Measurements from ENCODE around the gene ETDB.
"Not testable (repeated sequence)": the region's sequence is repeated elsewhere in the genome, so short reads cannot be mapped to it uniquely, and the experiment has no call there.

The ETDB gene

DNA sequence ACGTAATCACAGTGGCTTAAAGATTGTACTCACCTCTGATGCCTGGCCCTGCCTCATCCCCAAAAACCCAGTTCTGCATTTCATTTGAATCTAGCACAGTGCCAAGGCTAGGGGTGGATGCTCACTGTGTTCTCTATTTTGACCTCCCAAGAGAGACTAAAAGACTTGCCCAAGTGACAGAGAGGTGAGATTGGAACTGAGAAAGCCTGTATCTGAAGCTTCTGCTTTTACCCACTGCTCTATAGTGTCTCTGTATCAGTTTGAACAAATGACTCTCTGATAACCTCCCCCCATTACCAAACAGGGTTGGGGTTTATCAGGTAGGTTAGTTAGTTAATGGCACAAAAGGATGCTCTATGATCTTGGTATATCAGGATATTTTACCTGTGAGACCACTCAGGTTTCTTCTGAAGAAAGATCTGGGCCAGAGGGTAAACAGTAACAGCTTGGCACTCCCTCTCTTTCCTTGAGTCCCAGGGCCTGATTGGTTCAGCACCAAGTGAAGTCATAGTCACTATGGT, at the start of gene ETDB:
Gene ETDB, minus strand, starts transcription at position 471 of the 521 bp plus-strand sequence. CDS start 1,265 bp downstream, outside the sequence.
- not testable (repeated sequence) for DNase-seq (ENCODE audit: low read depth in 2 of 2); H3K4me3 ChIP-seq (replicated peaks in 1 of 2; ENCODE audit: low read depth in 2 of 2, low read length in 2 of 2)

DNA sequence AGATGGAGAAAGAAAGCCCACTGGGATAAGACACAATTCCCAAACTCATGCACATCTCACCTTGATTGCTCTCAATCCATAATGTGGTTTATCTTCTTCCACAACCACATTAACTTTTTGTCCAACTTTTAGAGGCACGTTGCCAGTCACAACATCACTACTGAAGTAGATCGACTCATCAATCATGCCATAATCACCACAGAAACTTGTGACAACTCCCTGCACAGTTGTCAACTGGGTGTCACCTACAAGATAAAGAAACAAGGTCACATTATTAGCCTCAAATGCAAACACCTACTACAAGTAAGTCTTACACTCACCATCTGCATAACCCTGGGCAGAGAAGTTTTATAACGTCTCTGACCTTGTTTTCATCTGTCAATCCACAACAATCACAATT, 49.2 kb upstream of the ETDB start:
- H3K4me3 ChIP-seq (replicated peaks in 1 of 2; ENCODE audit: low read depth in 2 of 2, low read length in 2 of 2); DNase-seq (ENCODE audit: low read depth in 2 of 2): not testable (repeated sequence)

DNA sequence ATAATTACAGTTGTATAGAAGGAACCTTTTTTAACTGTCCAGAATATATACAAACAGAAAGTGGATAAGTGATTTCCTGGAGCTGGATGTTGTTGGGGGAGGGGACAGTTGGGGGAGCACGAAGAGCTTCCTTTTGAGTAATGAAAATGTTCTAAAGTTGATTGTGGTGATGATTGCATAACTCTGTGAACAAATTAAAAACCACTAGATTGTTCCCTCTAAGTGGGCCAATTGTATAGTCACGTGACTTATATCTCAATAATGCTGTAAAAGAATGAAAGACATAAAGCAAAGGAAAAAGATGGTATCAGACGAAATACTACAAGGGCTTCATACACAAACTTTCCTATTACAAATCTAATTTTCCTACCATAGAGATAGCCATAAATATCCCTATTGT, 48.2 kb upstream of the ETDB start:
- TF ChIP-seq, protein P1, sequence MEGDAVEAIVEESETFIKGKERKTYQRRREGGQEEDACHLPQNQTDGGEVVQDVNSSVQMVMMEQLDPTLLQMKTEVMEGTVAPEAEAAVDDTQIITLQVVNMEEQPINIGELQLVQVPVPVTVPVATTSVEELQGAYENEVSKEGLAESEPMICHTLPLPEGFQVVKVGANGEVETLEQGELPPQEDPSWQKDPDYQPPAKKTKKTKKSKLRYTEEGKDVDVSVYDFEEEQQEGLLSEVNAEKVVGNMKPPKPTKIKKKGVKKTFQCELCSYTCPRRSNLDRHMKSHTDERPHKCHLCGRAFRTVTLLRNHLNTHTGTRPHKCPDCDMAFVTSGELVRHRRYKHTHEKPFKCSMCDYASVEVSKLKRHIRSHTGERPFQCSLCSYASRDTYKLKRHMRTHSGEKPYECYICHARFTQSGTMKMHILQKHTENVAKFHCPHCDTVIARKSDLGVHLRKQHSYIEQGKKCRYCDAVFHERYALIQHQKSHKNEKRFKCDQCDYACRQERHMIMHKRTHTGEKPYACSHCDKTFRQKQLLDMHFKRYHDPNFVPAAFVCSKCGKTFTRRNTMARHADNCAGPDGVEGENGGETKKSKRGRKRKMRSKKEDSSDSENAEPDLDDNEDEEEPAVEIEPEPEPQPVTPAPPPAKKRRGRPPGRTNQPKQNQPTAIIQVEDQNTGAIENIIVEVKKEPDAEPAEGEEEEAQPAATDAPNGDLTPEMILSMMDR (IDR thresholded peaks at IDR 0.05; ENCODE audit: low read depth, low read length) = no peak
- DNase-seq (ENCODE audit: low read depth in 2 of 2) = no peak
- no peak overlapping the region for H3K4me3 ChIP-seq (replicated peaks in 1 of 2; ENCODE audit: low read depth in 2 of 2, low read length in 2 of 2)

DNA sequence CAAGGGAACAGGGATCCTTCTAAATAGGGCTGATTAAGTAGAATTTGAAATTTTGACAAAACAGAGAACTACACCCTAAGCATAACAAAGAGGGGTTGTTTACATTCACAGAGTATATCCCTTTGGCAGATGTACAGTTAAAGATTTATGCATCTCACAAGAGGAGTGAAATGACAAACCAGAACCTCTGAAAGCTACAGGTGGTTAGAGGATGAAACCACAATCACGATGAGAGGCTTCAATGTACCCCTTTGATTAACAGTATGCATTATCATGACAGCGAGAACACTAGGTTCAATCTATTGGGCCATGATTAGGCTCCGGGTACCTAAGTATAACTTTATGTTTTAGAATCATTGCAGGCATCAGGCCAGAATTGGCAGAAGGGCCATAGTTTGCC, 34.4 kb upstream of the ETDB start:
- DNase-seq (ENCODE audit: low read depth in 2 of 2); H3K4me3 ChIP-seq (replicated peaks in 1 of 2; ENCODE audit: low read depth in 2 of 2, low read length in 2 of 2): not testable (repeated sequence)

DNA sequence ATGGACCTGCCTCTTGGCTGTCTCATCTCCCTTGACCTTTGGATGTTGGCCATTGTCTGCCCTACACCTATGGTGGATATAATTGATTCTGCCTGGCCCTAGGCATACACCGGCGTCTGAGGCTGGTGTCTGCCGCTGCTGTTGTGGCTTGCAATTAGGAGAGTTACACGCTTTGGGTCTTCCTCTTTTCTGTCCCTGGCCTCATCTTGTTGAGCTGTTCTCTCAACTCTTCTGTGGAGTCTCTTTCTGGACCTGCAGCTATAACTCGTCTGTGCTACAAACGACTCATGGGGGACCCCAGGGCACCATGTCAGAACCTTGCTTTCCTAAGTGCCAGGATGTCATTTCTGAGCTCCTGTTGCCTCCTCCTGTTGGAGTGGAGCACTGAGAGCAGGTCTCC, 5.8 kb upstream of the ETDB start:
- H3K4me3 ChIP-seq (replicated peaks in 1 of 2; ENCODE audit: low read depth in 2 of 2, low read length in 2 of 2) = not testable (repeated sequence)

DNA sequence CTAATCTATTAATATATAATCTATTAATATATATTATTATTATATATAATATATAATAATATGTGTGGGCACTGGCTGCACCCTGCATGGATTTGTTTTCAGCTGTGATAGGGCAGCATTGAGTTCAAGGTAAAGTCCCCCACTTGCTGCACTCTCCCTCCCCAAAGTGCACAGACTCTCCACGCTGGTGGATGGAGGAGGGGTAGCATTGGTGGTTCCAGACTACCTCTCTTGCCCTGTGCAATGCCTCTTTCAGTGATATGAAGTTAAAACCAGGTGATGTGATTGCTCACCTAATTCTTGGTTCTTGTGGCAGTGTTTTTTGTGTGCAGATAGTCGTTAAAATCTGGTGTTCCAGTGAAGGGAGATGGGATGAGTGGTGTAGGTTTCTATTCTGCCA, 4.3 kb downstream of the ETDB start:
- H3K4me3 ChIP-seq (replicated peaks in 1 of 2; ENCODE audit: low read depth in 2 of 2, low read length in 2 of 2); DNase-seq (ENCODE audit: low read depth in 2 of 2): not testable (repeated sequence)

More for the DNA sequence above, 5.8 kb upstream of the ETDB start:
- not testable (repeated sequence) for DNase-seq (ENCODE audit: low read depth in 2 of 2)

DNA sequence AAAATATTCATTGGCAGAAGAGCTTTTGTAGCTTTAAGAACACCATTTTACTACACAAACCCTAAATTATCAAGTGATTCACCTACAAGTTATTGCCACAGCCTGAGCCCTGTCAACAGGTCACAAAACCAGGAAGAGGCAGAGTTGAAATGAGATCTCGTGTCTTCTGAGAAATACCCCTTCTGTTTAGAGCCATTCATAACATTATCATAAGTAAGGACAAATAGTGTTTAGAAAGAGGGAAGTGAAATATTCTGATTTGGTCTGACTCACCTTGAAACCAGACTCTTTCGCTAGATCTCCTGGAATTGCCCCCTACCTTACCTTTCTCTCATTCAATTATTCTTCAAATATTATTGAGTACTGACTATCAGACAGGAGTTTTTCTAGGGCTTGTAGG, 5.9 kb downstream of the ETDB start:
- H3K4me3 ChIP-seq (replicated peaks in 1 of 2; ENCODE audit: low read depth in 2 of 2, low read length in 2 of 2) = no peak overlapping the region
- no peak for DNase-seq (ENCODE audit: low read depth in 2 of 2)
- TF ChIP-seq, protein P1 (IDR thresholded peaks at IDR 0.05; ENCODE audit: low read depth, low read length) = no peak

DNA sequence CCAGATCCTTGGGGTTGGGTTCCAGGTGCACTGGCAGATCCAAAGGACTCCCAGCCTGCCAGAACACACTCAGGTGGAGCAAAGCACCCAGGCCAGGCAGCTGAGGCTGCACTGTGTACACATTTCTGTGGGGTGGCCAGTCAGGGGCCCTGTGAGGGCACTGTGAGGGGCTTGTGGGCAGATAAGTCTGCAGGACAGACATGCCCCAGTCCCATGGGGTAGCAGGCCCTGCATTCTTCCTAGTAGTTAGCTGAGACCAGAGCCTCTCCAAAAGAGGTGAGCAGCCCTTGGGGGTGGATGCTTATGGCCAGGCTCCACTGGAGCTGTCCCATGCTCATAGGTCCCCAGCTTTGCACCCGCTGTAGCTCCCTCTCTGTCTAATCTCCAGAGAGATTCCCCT, 7.6 kb downstream of the ETDB start:
- DNase-seq (ENCODE audit: low read depth in 2 of 2) = no peak
- TF ChIP-seq, protein P1 (IDR thresholded peaks at IDR 0.05; ENCODE audit: low read depth, low read length) = no peak

DNA sequence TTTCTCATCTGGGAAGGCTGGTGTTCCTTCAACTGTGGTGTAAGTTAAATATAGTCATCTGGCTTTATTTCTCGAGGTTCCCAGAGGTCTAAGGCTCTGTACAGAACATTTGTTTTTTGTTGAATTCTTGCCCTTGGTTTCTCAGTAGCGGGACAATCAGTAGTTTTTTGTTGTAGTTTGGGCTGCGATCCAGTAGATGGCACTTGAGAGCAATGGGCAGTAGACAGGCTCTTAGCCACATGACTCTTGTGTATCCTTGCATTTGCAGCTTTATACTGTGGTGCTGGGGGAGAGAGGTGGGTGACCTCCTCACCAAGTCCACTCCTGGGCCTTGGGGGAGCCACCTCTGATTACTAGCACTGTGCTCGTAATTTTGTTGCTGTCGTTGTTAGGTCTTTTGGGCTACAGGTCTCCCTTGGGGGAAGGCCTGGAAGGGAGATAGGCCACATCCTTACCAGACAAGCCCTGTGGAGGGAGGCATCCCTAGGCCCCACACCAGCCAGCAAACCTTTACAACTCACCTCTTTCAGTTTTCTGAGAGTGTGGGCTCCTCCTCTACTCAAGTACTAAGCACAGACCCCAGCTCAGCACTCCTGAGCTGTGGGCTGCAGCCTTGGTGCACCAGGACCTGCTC, 8.1 kb downstream of the ETDB start:
- no peak overlapping the region for H3K4me3 ChIP-seq (replicated peaks in 1 of 2; ENCODE audit: low read depth in 2 of 2, low read length in 2 of 2)
- peak; percentile 51 to 53 for DNase-seq (ENCODE audit: low read depth in 2 of 2)

More for the DNA sequence above, 7.6 kb downstream of the ETDB start:
- H3K4me3 ChIP-seq (replicated peaks in 1 of 2; ENCODE audit: low read depth in 2 of 2, low read length in 2 of 2) = no peak overlapping the region

More for the DNA sequence above, 8.1 kb downstream of the ETDB start:
- TF ChIP-seq, protein P1 (IDR thresholded peaks at IDR 0.05; ENCODE audit: low read depth, low read length) = peak; percentile 72
